AG09319 (cell line): ENCODE measurements around the gene MSRB1.
"Not testable (repeated sequence)": the region's sequence is repeated elsewhere in the genome, so short reads cannot be mapped to it uniquely, and the experiment has no call there.

Experiments used
- DNase-seq: peaks from one replicate; pipeline ENCODE4 v3.0.0-alpha.2; 2010; ENCODE audit warnings: low read depth; ENCODE audit errors: extremely low read depth
- CTCF ChIP-seq: IDR thresholded peaks from 2 replicates; pipeline ENCODE4 v1.5.1; 2011; ENCODE audit warnings: low read depth, mild to moderate bottlenecking, inconsistent platforms, low read length, moderate library complexity

MSRB1 gene

GRCh38 chr16:1942047-1942809 is 771 bp downstream of the MSRB1 start:
- no peak for TF ChIP-seq CTCF
- no peak for DNase-seq

GRCh38 chr16:1941162-1942046 is 1.6 kb downstream of the MSRB1 start:
- no peak for TF ChIP-seq CTCF
- DNase-seq, result no peak

GRCh38 chr16:1940273-1941161 is 2.5 kb downstream of the MSRB1 start:
- DNase-seq, result no peak
- no peak for TF ChIP-seq CTCF

- DNase-seq, result not testable (repeated sequence)
Observed at GRCh38 chr16:1939833-1940232, 3.2 kb downstream of the MSRB1 start.

- DNase-seq, result no peak
- no peak for TF ChIP-seq CTCF
Observed at GRCh38 chr16:1938910-1939309, 4.1 kb downstream of the MSRB1 start.

GRCh38 chr16:1938316-1938715 is 4.7 kb downstream of the MSRB1 start:
- DNase-seq, result no peak
- TF ChIP-seq CTCF, result no peak

GRCh38 chr16:1936945-1937479 is 6.0 kb downstream of the MSRB1 start:
- no peak for DNase-seq
- TF ChIP-seq CTCF, result no peak
